Transverse colon (tissue), 4 donors: Measurements from ENCODE around the gene VAMP5. TPM values are rescaled to one million over a fixed set of nuclear protein-coding genes. Genes with fewer than 3 reads are reported as not detected.

Experiments
- DNase-seq: peaks from one replicate; pipeline ENCODE4 v3.0.0-alpha.2; 2019
- H3K27ac ChIP-seq, 4 donors: fragments of 200-600 bp; sonication (generic); 2 replicates each; pipeline ENCODE4 v1.5.1; 2016 to 2018; ENCODE audit warnings: inconsistent platforms in 4 of 4
- H3K27me3 ChIP-seq: fragments of 200-600 bp; sonication (generic); 2 replicates; pipeline ENCODE4 v1.5.1; 2017; ENCODE audit warnings: inconsistent platforms
- H3K36me3 ChIP-seq, 4 donors: fragments of 200-600 bp; sonication (generic); 2 replicates each; pipeline ENCODE4 v1.5.1; 2017 to 2019; ENCODE audit warnings: inconsistent platforms in 4 of 4
- H3K4me1 ChIP-seq, 4 donors: fragments of 200-600 bp; sonication (generic); 2 replicates each; pipeline ENCODE4 v1.5.1; 2017 to 2020; ENCODE audit warnings: inconsistent platforms in 4 of 4
- H3K4me3 ChIP-seq, 4 donors: fragments of 200-600 bp; sonication (generic); 1 replicate in 1 of 4; 2 replicates in 3 of 4; pipeline versions ENCODE4 v1.5.1 to v1.6.1; 2017 to 2019; ENCODE audit warnings: inconsistent platforms in 4 of 4
- H3K9me3 ChIP-seq, 2 donors: fragments of 200-600 bp; sonication (generic); 2 replicates each; pipeline ENCODE4 v1.5.1; 2017 to 2019; ENCODE audit warnings: inconsistent platforms in 2 of 2
- CTCF ChIP-seq, 5 experiments: fragments of 200-600 bp in 3 of 5; fragments of 450-650 bp in 2 of 5; sonication (generic) in 3 of 5; IDR thresholded peaks; 1 replicate in 2 of 5; 2 replicates in 3 of 5; pipeline ENCODE4 v1.5.1; 2016 to 2017; ENCODE audit warnings: antibody characterized with exemption in 5 of 5, inconsistent platforms in 3 of 5, mild to moderate bottlenecking in 2 of 5, moderate library complexity in 1 of 5
- EP300 ChIP-seq: sonication (generic); formaldehyde crosslinking; IDR thresholded peaks from one replicate; pipeline ENCODE4 v1.6.1; 2017; ENCODE audit warnings: antibody characterized with exemption, low read depth
- POLR2A ChIP-seq: fragments of 450-650 bp; IDR thresholded peaks from one replicate; pipeline ENCODE4 v1.6.1; 2016; ENCODE audit warnings: antibody characterized with exemption, mild to moderate bottlenecking, moderate library complexity
- POLR2AphosphoS5 ChIP-seq, 3 donors: sonication (generic); formaldehyde crosslinking; IDR thresholded peaks; one replicate each; pipeline ENCODE4 v1.6.1; 2016; ENCODE audit warnings: antibody characterized with exemption in 3 of 3
- WGBS, 2 donors: methylation state at CpG; one replicate each; pipeline ENCODE4 v1.1.5; 2018; ENCODE audit warnings: low coverage in 1 of 2; 5-methylcytosine and 5-hydroxymethylcytosine counted together
- in situ Hi-C, 4 donors: fragments of 200-750 bp; cut with MboI; loops; one replicate each; pipeline versions ENCODE4 v1.15.0 to v1.15.1; 2017; ENCODE audit warnings: low sequenced_read_pairs in 3 of 4, low pct_ligation_motif_present in 1 of 4, low pct_unique_long_range_greater_than_20kb in 1 of 4
- intact Hi-C: fragments of 100-400 bp; cut with DNase I; formaldehyde crosslinking; loops from one replicate; pipeline ENCODE4 v1.15.1; 2023; ENCODE audit warnings: low total_unique reads
- small RNA-seq, 4 donors: library from RNA; depleted of rRNA; stranded (forward); fragments of <200 nt; gene quantifications; one replicate each; pipeline ENCODE3, GENCODE V24; 2016
- total RNA-seq, 4 donors: library from RNA; depleted of rRNA; stranded (reverse); fragments of >200 nt; gene quantifications; one replicate each; pipeline ENCODE4 v1.1.0, GENCODE V29; 2016

The VAMP5 gene
- total RNA-seq, 4 donors from 2014 or later: 9.4 to 26.9 (median 17.1) TPM; not detected in 1

DNA sequence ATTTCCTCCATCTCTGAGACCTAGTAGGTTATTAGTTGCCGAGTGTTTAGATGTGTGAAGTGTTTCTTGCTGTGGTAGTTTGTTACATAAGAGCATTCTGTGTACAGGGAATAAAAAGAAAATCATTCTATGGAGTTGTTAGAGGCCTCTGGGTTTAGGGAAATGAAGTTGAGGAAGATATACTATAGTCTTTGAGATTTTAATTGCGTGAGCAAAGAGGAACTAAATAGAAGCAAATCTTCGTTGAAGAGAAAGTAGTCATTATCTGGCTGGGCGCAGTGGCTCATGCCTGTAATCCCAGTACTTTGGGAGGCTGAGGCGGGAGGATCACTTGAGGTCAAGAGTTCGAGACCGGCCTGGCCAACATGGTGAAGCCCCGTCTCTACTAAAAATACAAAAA lies 50.8 kb downstream of the VAMP5 start:
- H3K4me1 ChIP-seq: no peaks in the 10 kb centered on the region
- TF ChIP-seq CTCF (IDR thresholded peaks at IDR 0.05) (no peak), EP300 (no peak), POLR2AphosphoS5 (IDR thresholded peaks at IDR 0.05) (no peak), POLR2A (no peak)
- intact Hi-C loops (no loop called here), in situ Hi-C loops (loop anchor here in 2 of 4 donors (25.0 kb wide), 2 partner anchors 177 to 452 kb away; no protein-coding TSS in a partner anchor)
- 77 to 90% methylated on average over 7 to 8 of the region's 8 CpGs for WGBS, 2 donors
- H3K27ac ChIP-seq: no peak overlapping the region
- no peaks in the 10 kb centered on the region for H3K27me3 ChIP-seq
- DNase-seq: no peak
- H3K9me3 ChIP-seq: no peaks in the 10 kb centered on the region
- H3K36me3 ChIP-seq: peaks cover 0 to 81% (median 35%) of the 10 kb centered on the region in 4 donors
- no peak overlapping the region for H3K4me3 ChIP-seq

DNA sequence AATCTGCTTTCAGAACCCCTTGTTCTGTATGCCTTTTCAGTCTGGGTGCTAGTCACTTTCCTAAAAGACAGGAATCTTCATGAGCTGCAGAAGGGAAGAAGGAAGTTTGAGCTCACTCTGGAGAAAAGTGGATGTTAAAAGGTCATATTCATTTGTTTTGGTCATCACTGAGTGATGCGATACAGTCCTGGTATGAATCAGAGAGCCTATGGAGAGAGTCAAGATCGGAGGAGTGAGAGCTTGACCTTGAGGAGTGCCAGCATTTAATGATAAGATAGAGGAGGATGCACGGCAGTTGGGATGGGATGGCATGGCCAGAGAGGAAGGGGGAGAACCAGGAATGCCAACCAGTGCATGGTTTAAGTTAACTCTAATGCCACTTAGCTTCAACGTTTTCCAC lies 51.4 kb downstream of the VAMP5 start:
- Histone ChIP-seq H3K4me3 (no peak overlapping the region), H3K9me3 (no peaks in the 10 kb centered on the region), H3K27ac (no peak overlapping the region), H3K27me3 (no peaks in the 10 kb centered on the region), H3K4me1 (no peaks in the 10 kb centered on the region), H3K36me3 (peaks cover 0 to 81% (median 36%) of the 10 kb centered on the region in 4 donors)
- WGBS, 2 donors: 67 to 73% methylated on average over 3 to 4 of the region's 4 CpGs
- intact Hi-C loops: no loop called here
- TF ChIP-seq POLR2AphosphoS5 (IDR thresholded peaks at IDR 0.05): no peak
- no peak for TF ChIP-seq CTCF (IDR thresholded peaks at IDR 0.05)
- no peak for TF ChIP-seq POLR2A
- TF ChIP-seq EP300: no peak
- in situ Hi-C loops: loop anchor here in 2 of 4 donors (25.0 kb wide), 2 partner anchors 177 to 452 kb away; no protein-coding TSS in a partner anchor
- DNase-seq: no peak

DNA sequence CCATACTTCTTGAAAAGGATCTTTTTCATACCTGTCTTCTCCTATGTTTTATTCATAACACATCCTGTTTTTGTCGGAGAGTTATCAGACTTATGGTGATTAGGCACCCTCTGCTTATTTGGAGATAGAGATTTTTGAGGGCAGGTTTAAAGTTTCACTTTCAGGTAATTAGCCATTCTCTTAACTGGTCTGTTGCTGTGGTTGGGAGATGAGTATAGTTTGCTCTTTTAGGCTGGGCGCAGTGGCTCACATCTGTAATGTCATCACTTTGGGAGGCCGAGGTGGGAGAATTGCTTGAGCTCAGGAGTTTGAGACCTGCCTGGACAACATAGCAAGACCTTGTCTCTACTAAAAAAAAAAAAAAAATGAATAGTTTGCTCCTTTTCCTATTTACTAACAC lies 58.5 kb downstream of the VAMP5 start:
- 59 to 88% methylated on average over 3 of the region's 3 CpGs for WGBS, 2 donors
- in situ Hi-C loops (loop anchor here in 2 of 4 donors (25.0 kb wide), 2 partner anchors 170 to 445 kb away; no protein-coding TSS in a partner anchor), intact Hi-C loops (loop anchor here (10.0 kb wide), 1 partner anchor 72 kb away; no protein-coding TSS in a partner anchor)
- no peak overlapping the region for H3K4me3 ChIP-seq
- no peaks in the 10 kb centered on the region for H3K4me1 ChIP-seq
- TF ChIP-seq EP300 (no peak), POLR2AphosphoS5 (IDR thresholded peaks at IDR 0.05) (no peak), POLR2A (no peak), CTCF (IDR thresholded peaks at IDR 0.05) (no peak)
- H3K27me3 ChIP-seq: no peaks in the 10 kb centered on the region
- H3K36me3 ChIP-seq: peaks cover 6 to 98% (median 51%) of the 10 kb centered on the region in 4 donors
- no peak for DNase-seq
- H3K27ac ChIP-seq: no peak overlapping the region
- no peaks in the 10 kb centered on the region for H3K9me3 ChIP-seq

Small RNA genes lying within 50 kb of the gene (small RNA-seq; reads per million reads assigned to genes)
- 0 reads per million in 4 donors for gene RN7SL126P

Other genes with a start within 250 kb of the VAMP5 start
- 100 to 1,000 TPM; 109 to 638 (median 330) TPM for gene RETSAT, start 229.9 kb upstream of the VAMP5 start, total RNA-seq
- gene ELMOD3, start 229.7 kb upstream of the VAMP5 start, total RNA-seq: 10 to 100 TPM; 13.3 to 37.8 (median 32.8) TPM
- gene CAPG, start 174.1 kb upstream of the VAMP5 start, total RNA-seq: 10 to 100 TPM; 18.3 to 92.1 (median 45.2) TPM
- 10 to 100 TPM in 2 of 4 donors, 1 to 10 TPM in 1, not detected in 1; 7.6 to 14.2 (median 11.4) TPM for gene SH2D6, start 165.7 kb upstream of the VAMP5 start, total RNA-seq
- gene MAT2A, start 45.3 kb upstream of the VAMP5 start, total RNA-seq: 100 to 1,000 TPM in 3 of 4 donors, 10 to 100 TPM in 1; 66.2 to 185 (median 142) TPM
- gene GGCX, start 22.9 kb upstream of the VAMP5 start, total RNA-seq: 10 to 100 TPM in 3 of 4 donors, 1 to 10 TPM in 1; 7.9 to 31.3 (median 23.5) TPM
- gene VAMP8, start 6.8 kb upstream of the VAMP5 start, total RNA-seq: 100 to 1,000 TPM in 3 of 4 donors, 10 to 100 TPM in 1; 10.5 to 186 (median 147) TPM
- gene RNF181, start 11.3 kb downstream of the VAMP5 start, total RNA-seq: 100 to 1,000 TPM in 3 of 4 donors, 10 to 100 TPM in 1; 23.9 to 164 (median 141) TPM
- 10 to 100 TPM in 2 of 4 donors, 1 to 10 TPM in 2; 5.2 to 21.7 (median 12.8) TPM for gene TMEM150A, start 18.3 kb downstream of the VAMP5 start, total RNA-seq
- 10 to 100 TPM; 17.7 to 24.8 (median 18.6) TPM for gene C2orf68, start 27.6 kb downstream of the VAMP5 start, total RNA-seq
- 100 to 1,000 TPM in 2 of 4 donors, 10 to 100 TPM in 2; 46.7 to 138 (median 102) TPM for gene USP39, start 31.8 kb downstream of the VAMP5 start, total RNA-seq
- gene SFTPB, start 83.8 kb downstream of the VAMP5 start, total RNA-seq: not detected
- gene GNLY, start 109.9 kb downstream of the VAMP5 start, total RNA-seq: 10 to 100 TPM in 1 of 4 donors, 1 to 10 TPM in 1, not detected in 2; 5.2 to 11.7 TPM
- 10 to 100 TPM in 3 of 4 donors, 1 to 10 TPM in 1; 7.4 to 32.6 (median 14.4) TPM for gene ATOH8, start 169.6 kb downstream of the VAMP5 start, total RNA-seq